Aorta (tissue), 5 donors: ENCODE data around the gene OR5AU1. TPM values are rescaled to one million over a fixed set of nuclear protein-coding genes. Genes with fewer than 3 reads are reported as not detected.

Source experiments
- ATAC-seq: fragments of 200-7000 bp; cut with Tn5 transposase; one replicate; pipeline ENCODE4 v1.9.1; 2022; ENCODE audit warnings: moderate library complexity; ENCODE audit not compliant: low FRiP score
- DNase-seq, 2 donors: peaks; one replicate each; pipeline ENCODE4 v3.0.0-alpha.2; 2020
- H3K27ac ChIP-seq, 2 donors: one replicate each; pipeline ENCODE4 v1.5.1; 2013; ENCODE audit warnings: low read length in 2 of 2, mild to moderate bottlenecking in 2 of 2, moderate library complexity in 2 of 2, control low read depth in 1 of 2, inconsistent platforms in 1 of 2, low read depth in 1 of 2
- H3K27me3 ChIP-seq, 2 donors: one replicate each; pipeline ENCODE4 v1.6.1; 2013; ENCODE audit warnings: control low read depth in 1 of 2, low read length in 1 of 2, mild to moderate bottlenecking in 1 of 2, moderate library complexity in 1 of 2; ENCODE audit not compliant: insufficient read depth in 2 of 2, control insufficient read depth in 1 of 2
- H3K36me3 ChIP-seq, 2 donors: one replicate each; pipeline ENCODE4 v1.6.1; 2013; ENCODE audit warnings: control low read depth in 1 of 2, low read length in 1 of 2, mild to moderate bottlenecking in 1 of 2; ENCODE audit not compliant: insufficient read depth in 2 of 2, control insufficient read depth in 1 of 2
- H3K4me1 ChIP-seq, 2 donors: one replicate each; pipeline ENCODE4 v1.6.1; 2013; ENCODE audit warnings: low read length in 2 of 2, control low read depth in 1 of 2, mild to moderate bottlenecking in 1 of 2, moderate library complexity in 1 of 2; ENCODE audit not compliant: insufficient read depth in 2 of 2, control insufficient read depth in 1 of 2
- H3K4me3 ChIP-seq, 2 donors: one replicate each; pipeline ENCODE4 v1.5.1; 2013; ENCODE audit warnings: low read length in 2 of 2, control low read depth in 1 of 2, mild to moderate bottlenecking in 1 of 2
- H3K9me3 ChIP-seq: one replicate; pipeline ENCODE4 v1.6.1; 2013; ENCODE audit warnings: mild to moderate bottlenecking, low read length; ENCODE audit not compliant: control insufficient read depth
- WGBS, 2 donors: extraction: QIAGEN DNeasy Blood & Tissue Kit; methylation state at CpG; one replicate each; pipeline ENCODE4 v1.1.7; 2013; 5-methylcytosine and 5-hydroxymethylcytosine counted together
- intact Hi-C, 2 donors: fragments of 100-400 bp; cut with DNase I; formaldehyde crosslinking; loops; one replicate each; pipeline versions ENCODE4 v1.14.2 to v1.15.0; 2022
- polyA plus RNA-seq, 2 donors: library from polyadenylated mRNA; stranded (reverse); fragments of 200-250 nt; gene quantifications; one replicate each; pipeline ENCODE4 v1.2.3, GENCODE V29; 2013
- total RNA-seq, 2 donors: library from RNA; stranded (reverse); fragmentation: NEBNext Ultra II Directional; extraction: Animal tissue kit (Norgen Biotek cat#: 25700); gene quantifications; one replicate each; pipeline ENCODE4 v1.2.1, GENCODE V29; 2021
- donor health status: healthy with polysubstance abuse.
- donor health status: Bipolar disorder and iron deficiency.
- donor health status: DM: no; HTN: no; CAD: no.
- donor health status: DM: no; HTN: no; CAD: no.
- donor health status: DM: yes; HTN: yes; CAD: no.

OR5AU1 gene
- total and polyA plus RNA-seq, 4 donors = not detected

- Histone ChIP-seq H3K36me3 (no peaks in the 10 kb centered on the region), H3K9me3 (no peaks in the 10 kb centered on the region), H3K27ac (no peak overlapping the region), H3K27me3 (no peaks in the 10 kb centered on the region), H3K4me3 (no peak overlapping the region), H3K4me1 (no peaks in the 10 kb centered on the region)
- ATAC-seq (no peak), DNase-seq (no peak)
- intact Hi-C loops = loop anchor here (2.0 to 5.0 kb wide), 2 partner anchors 37 to 89 kb away; no protein-coding TSS in a partner anchor
- 56 to 61% methylated on average over 4 of the region's 4 CpGs for WGBS, 2 donors
These were observed 49.7 kb downstream of the OR5AU1 start for GRCh38 chr14:21106176-21106497.

- Histone ChIP-seq H3K27me3 (no peaks in the 10 kb centered on the region), H3K4me3 (no peak overlapping the region), H3K4me1 (no peaks in the 10 kb centered on the region), H3K9me3 (no peaks in the 10 kb centered on the region), H3K27ac (no peak overlapping the region), H3K36me3 (no peaks in the 10 kb centered on the region)
- 80 to 81% methylated on average over 8 of the region's 8 CpGs for WGBS, 2 donors
- DNase-seq (no peak), ATAC-seq (no peak)
- intact Hi-C loops = loop anchor here (5.0 kb wide), 1 partner anchor 88 kb away; no protein-coding TSS in a partner anchor
These were observed 50.8 kb downstream of the OR5AU1 start for GRCh38 chr14:21105095-21105494.

Other genes with a start within 250 kb of the OR5AU1 start
- 1 to 10 TPM; 4.5 to 5.8 TPM for gene RNASE2, start 200.6 kb downstream of the OR5AU1 start, total RNA-seq
- gene RNASE2, start 200.6 kb downstream of the OR5AU1 start, polyA plus RNA-seq = 1 to 10 TPM; 2.8 to 3.3 TPM
- 10 to 100 TPM; 33.5 to 57.0 TPM for gene METTL17, start 166.1 kb downstream of the OR5AU1 start, total RNA-seq
- gene METTL17, start 166.1 kb downstream of the OR5AU1 start, polyA plus RNA-seq = 10 to 100 TPM; 20.0 to 88.6 TPM
- gene SLC39A2, start 156.8 kb downstream of the OR5AU1 start, total RNA-seq = not detected
- not detected for gene SLC39A2, start 156.8 kb downstream of the OR5AU1 start, polyA plus RNA-seq
- gene NDRG2, start 131.0 kb downstream of the OR5AU1 start, total RNA-seq = 100 to 1,000 TPM in 1 of 2 donors, 10 to 100 TPM in 1; 68.7 to 107 TPM
- 100 to 1,000 TPM in 1 of 2 donors, 10 to 100 TPM in 1; 83.6 to 196 TPM for gene NDRG2, start 131.0 kb downstream of the OR5AU1 start, polyA plus RNA-seq
- gene TPPP2, start 125.8 kb downstream of the OR5AU1 start, total RNA-seq = not detected
- gene TPPP2, start 125.8 kb downstream of the OR5AU1 start, polyA plus RNA-seq = not detected
- not detected for gene RNASE13, start 121.3 kb downstream of the OR5AU1 start, total RNA-seq
- gene RNASE13, start 121.3 kb downstream of the OR5AU1 start, polyA plus RNA-seq = under 1 TPM in 1 of 2 donors, not detected in 1; 0.18 TPM
- not detected for gene RNASE7, start 113.7 kb downstream of the OR5AU1 start, total RNA-seq
- gene RNASE7, start 113.7 kb downstream of the OR5AU1 start, polyA plus RNA-seq = not detected
- gene RNASE8, start 98.2 kb downstream of the OR5AU1 start, total RNA-seq = not detected
- under 1 TPM in 1 of 2 donors, not detected in 1; 1.00 TPM for gene RNASE8, start 98.2 kb downstream of the OR5AU1 start, polyA plus RNA-seq
- gene ARHGEF40, start 85.8 kb downstream of the OR5AU1 start, total RNA-seq = 10 to 100 TPM; 40.5 to 68.3 TPM
- gene ARHGEF40, start 85.8 kb downstream of the OR5AU1 start, polyA plus RNA-seq = 10 to 100 TPM in 1 of 2 donors, 1 to 10 TPM in 1; 5.4 to 24.3 TPM
- gene ZNF219, start 57.4 kb downstream of the OR5AU1 start, total RNA-seq = 10 to 100 TPM; 33.0 to 41.3 TPM
- gene ZNF219, start 57.4 kb downstream of the OR5AU1 start, polyA plus RNA-seq = 10 to 100 TPM; 24.5 to 39.4 TPM
- not detected for gene TMEM253, start 55.0 kb downstream of the OR5AU1 start, total RNA-seq
- 1 to 10 TPM in 1 of 2 donors, under 1 TPM in 1; 0.64 to 6.4 TPM for gene TMEM253, start 55.0 kb downstream of the OR5AU1 start, polyA plus RNA-seq
- 100 to 1,000 TPM; 257 to 313 TPM for gene HNRNPC, start 113.4 kb upstream of the OR5AU1 start, total RNA-seq
- 100 to 1,000 TPM; 260 to 378 TPM for gene HNRNPC, start 113.4 kb upstream of the OR5AU1 start, polyA plus RNA-seq
- gene RPGRIP1, start 124.0 kb upstream of the OR5AU1 start, total RNA-seq = 1 to 10 TPM in 1 of 2 donors, under 1 TPM in 1; 0.39 to 2.3 TPM
- gene RPGRIP1, start 124.0 kb upstream of the OR5AU1 start, polyA plus RNA-seq = under 1 TPM in 1 of 2 donors, not detected in 1; 0.25 TPM
- 10 to 100 TPM; 47.2 to 50.5 TPM for gene SUPT16H, start 228.0 kb upstream of the OR5AU1 start, total RNA-seq
- gene SUPT16H, start 228.0 kb upstream of the OR5AU1 start, polyA plus RNA-seq = 10 to 100 TPM; 36.8 to 40.6 TPM